Tibial nerve (tissue), 3 donors: ENCODE measurements around the gene TMEM132E.

ENCODE experiments used
- CTCF ChIP-seq, 5 experiments: fragments of 200-600 bp in 3 of 5; fragments of 450-650 bp in 2 of 5; sonication (generic) in 3 of 5; IDR thresholded peaks; one replicate each; pipeline ENCODE4 v1.5.1; 2016 to 2019; ENCODE audit warnings: antibody characterized with exemption in 5 of 5, mild to moderate bottlenecking in 3 of 5, moderate library complexity in 2 of 5
- POLR2A ChIP-seq, 2 donors: fragments of 450-650 bp; IDR thresholded peaks; one replicate each; pipeline ENCODE4 v1.6.1; 2017; ENCODE audit warnings: antibody characterized with exemption in 2 of 2, mild to moderate bottlenecking in 2 of 2, moderate library complexity in 2 of 2

DNA sequence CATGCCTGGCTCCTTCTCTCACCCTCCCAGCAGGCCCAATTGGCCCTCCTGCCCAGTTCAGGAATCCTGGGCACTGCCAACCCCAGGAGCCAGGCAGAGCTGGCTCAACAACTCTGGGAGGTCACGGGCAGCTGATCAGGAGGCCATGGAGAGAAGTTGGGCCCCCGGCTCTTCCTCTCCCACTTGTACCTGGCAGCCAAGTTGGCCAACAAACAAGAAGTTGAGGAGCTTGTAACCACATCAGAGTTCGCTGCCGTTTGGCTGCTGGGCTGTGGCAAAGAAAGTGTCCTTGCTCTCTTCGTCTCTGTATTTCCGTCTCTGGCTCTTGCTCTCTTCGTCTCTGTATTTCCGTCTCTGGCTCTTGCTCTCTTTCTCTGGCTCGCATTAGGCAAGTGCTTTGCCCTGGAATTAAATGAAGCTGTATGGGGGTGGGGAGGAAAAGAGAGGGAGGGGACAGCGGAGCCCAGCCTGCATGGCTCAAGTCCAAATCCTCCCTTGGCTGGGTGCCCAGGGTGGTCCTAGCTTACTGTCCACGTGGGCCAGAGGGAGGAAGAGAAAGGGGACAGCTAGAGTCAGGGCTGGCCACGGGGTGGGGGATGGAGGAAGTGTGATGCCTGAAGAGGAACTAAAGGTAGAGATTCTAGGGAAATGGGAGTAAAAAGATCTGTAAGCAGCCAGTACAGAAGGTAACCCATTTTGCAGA, 7.8 kb upstream of the TMEM132E start:
- no peak for TF ChIP-seq CTCF (IDR thresholded peaks at IDR 0.05)
- TF ChIP-seq POLR2A (IDR thresholded peaks at IDR 0.05) = no peak
